Activated T-helper 17 cell treated with anti-CD3 and anti-CD28 coated beads, Interleukin-2, amount 50 U/mL, for 72 hours (primary cell): ENCODE measurements around the gene CTNNA1. TPM values are rescaled to one million over a fixed set of nuclear protein-coding genes. Genes with fewer than 3 reads are reported as not detected.
A peak's percentile ranks its signal among the peaks of the same experiment; 100 is the strongest.

Experiments
- ATAC-seq: fragments of 150-1000 bp; cut with Tn5 transposase; replicated peaks from 2 replicates; pipeline ENCODE4 v1.10.0; 2021; ENCODE audit warnings: mild to moderate bottlenecking, moderate library complexity
- H3K27ac Mint-ChIP-seq: one replicate; pipeline ENCODE4 v1.8.0; 2022; ENCODE audit warnings: mixed read lengths
- H3K27me3 Mint-ChIP-seq: one replicate; pipeline ENCODE4 v1.8.0; 2022; ENCODE audit warnings: mixed read lengths
- H3K36me3 Mint-ChIP-seq: one replicate; pipeline ENCODE4 v1.8.0; 2022; ENCODE audit warnings: low read depth, mild to moderate bottlenecking, mixed read lengths
- H3K4me1 Mint-ChIP-seq: one replicate; pipeline ENCODE4 v1.8.0; 2022; ENCODE audit warnings: mixed read lengths
- H3K4me3 Mint-ChIP-seq: one replicate; pipeline ENCODE4 v1.8.0; 2022; ENCODE audit warnings: mild to moderate bottlenecking, mixed read lengths
- H3K9me3 Mint-ChIP-seq: one replicate; pipeline ENCODE4 v1.8.0; 2022; ENCODE audit warnings: mixed read lengths
- total RNA-seq, 2 donors: library from RNA; stranded (reverse); gene quantifications; one replicate each; pipeline ENCODE4 v1.2.3, GENCODE V29; 2022

The CTNNA1 gene
- total RNA-seq, 2 donors from 2014 or later, result 63.6 to 92.1 TPM

- Mint-ChIP-seq H3K36me3 (no peaks in the 10 kb centered on the region), H3K27me3 (no peaks in the 10 kb centered on the region), H3K27ac (no peak overlapping the region), H3K4me1 (peaks cover 5% of the 10 kb centered on the region), H3K9me3 (no peaks in the 10 kb centered on the region), H3K4me3 (no peak overlapping the region)
- ATAC-seq, result no peak
Observed at GRCh38 chr5:138972230-138972629, 219.0 kb downstream of the CTNNA1 start.

- ATAC-seq, result no peak
- Mint-ChIP-seq H3K9me3 (no peaks in the 10 kb centered on the region), H3K36me3 (no peaks in the 10 kb centered on the region), H3K27me3 (no peaks in the 10 kb centered on the region), H3K4me1 (peaks cover 5% of the 10 kb centered on the region), H3K4me3 (no peak overlapping the region), H3K27ac (no peak overlapping the region)
Observed at GRCh38 chr5:138972836-138973235, 219.6 kb downstream of the CTNNA1 start.

- Mint-ChIP-seq H3K36me3 (no peaks in the 10 kb centered on the region), H3K4me1 (peaks cover 5% of the 10 kb centered on the region), H3K4me3 (no peak overlapping the region), H3K27ac (no peak overlapping the region), H3K9me3 (no peaks in the 10 kb centered on the region), H3K27me3 (no peaks in the 10 kb centered on the region)
- no peak for ATAC-seq
Observed at GRCh38 chr5:138974227-138975063, 221.2 kb downstream of the CTNNA1 start.

DNA sequence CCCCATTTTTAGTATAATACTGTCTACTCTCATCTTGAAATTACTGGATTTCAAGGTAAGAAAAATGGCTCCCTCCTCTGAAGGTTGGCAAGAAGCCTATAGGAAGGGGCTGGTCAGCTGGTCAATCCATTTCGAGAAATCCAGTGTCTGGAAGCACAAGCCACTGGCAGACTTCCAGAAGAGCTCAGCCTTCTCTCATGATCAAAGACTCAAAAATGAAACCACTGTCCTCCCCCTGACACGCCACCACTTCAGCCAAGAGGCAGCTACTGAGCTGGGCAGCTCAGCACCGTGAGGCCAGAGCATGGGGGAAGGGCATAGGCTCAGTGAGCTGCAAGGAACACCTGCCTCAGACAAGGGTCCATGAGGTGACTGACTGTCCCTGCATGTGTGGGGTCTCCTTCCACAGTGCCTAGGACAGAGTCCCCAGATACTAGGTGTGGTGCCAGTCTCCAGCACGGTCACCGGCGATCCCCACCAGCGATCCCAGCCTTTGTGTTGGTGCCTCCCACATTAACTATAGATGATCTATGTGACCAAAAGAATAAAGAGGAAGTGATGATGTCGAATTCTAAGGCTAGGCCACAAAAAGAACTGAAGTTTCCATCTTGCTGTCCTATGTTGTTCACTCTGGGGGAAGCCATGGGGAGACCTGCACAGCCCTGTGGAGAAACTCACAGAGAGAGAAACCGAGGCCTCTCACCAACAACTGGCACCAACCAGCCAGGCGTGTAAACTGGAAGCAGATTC, 222.0 kb downstream of the CTNNA1 start:
- Mint-ChIP-seq H3K36me3 (no peaks in the 10 kb centered on the region), H3K4me3 (no peak overlapping the region), H3K27me3 (no peaks in the 10 kb centered on the region), H3K9me3 (no peaks in the 10 kb centered on the region), H3K4me1 (peaks cover 13% of the 10 kb centered on the region), H3K27ac (no peak overlapping the region)
- ATAC-seq, result no peak

DNA sequence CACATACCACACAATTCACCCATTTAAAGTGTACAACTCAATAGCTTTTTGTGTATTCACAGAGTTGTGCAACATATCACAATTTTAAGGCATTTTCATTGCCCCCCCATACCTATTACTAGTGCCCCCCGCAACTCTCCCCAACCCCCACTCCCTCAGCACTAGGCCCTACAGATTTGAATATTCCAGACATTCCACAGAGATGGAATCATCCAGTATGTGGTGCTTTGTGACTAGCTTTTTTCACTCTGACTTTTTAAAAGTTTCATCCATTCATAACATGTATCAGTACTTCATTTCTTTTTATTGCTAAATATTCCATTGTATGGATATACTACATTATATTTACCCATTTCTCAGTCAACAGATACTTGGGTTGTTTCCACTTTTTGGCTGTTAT, 224.9 kb downstream of the CTNNA1 start:
- H3K36me3 Mint-ChIP-seq, result no peaks in the 10 kb centered on the region
- H3K27me3 Mint-ChIP-seq, result no peaks in the 10 kb centered on the region
- H3K9me3 Mint-ChIP-seq, result no peaks in the 10 kb centered on the region
- ATAC-seq, result no peak
- no peak overlapping the region for H3K4me3 Mint-ChIP-seq
- H3K4me1 Mint-ChIP-seq, result peaks cover 16% of the 10 kb centered on the region
- H3K27ac Mint-ChIP-seq, result no peak overlapping the region

GRCh38 chr5:138978581-138978980, 225.4 kb downstream of the CTNNA1 start:
- Mint-ChIP-seq H3K27ac (no peak overlapping the region), H3K27me3 (no peaks in the 10 kb centered on the region), H3K36me3 (no peaks in the 10 kb centered on the region), H3K9me3 (no peaks in the 10 kb centered on the region), H3K4me3 (no peak overlapping the region), H3K4me1 (peaks cover 18% of the 10 kb centered on the region)
- no peak for ATAC-seq

- peak; percentile 50 for ATAC-seq
- Mint-ChIP-seq H3K4me3 (peak overlapping the region; percentile 34), H3K9me3 (no peaks in the 10 kb centered on the region), H3K36me3 (no peaks in the 10 kb centered on the region), H3K4me1 (peaks cover 21% of the 10 kb centered on the region), H3K27ac (peak overlapping the region; percentile 57), H3K27me3 (no peaks in the 10 kb centered on the region)
Observed at GRCh38 chr5:138979684-138980280, 226.6 kb downstream of the CTNNA1 start.

- Mint-ChIP-seq H3K36me3 (no peaks in the 10 kb centered on the region), H3K4me1 (peaks cover 21% of the 10 kb centered on the region), H3K4me3 (peak overlapping the region; percentile 34), H3K27ac (peak overlapping the region; percentile 57), H3K9me3 (no peaks in the 10 kb centered on the region), H3K27me3 (no peaks in the 10 kb centered on the region)
- no peak for ATAC-seq
Observed at GRCh38 chr5:138980441-138980840, 227.2 kb downstream of the CTNNA1 start.

DNA sequence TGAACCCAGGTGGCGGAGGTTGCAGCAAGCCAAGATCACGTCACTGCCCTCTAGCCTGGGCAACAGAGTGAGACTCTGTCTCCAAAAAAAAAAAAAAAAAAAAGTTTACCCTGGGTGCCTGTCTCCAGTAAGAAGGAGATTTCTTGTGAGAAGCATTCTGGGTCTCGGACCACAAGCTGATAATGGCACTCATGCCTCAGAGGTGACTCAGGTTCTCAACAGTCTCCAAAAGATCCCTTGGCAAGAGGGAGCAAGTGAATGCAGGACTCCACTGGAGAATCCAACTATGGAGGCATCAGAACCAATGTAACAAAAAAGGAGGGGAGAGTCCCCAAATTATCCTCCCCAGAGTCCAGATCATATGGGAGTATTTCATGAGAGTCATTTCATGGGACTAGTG, 227.9 kb downstream of the CTNNA1 start:
- Mint-ChIP-seq H3K4me1 (peaks cover 21% of the 10 kb centered on the region), H3K36me3 (no peaks in the 10 kb centered on the region), H3K4me3 (no peak overlapping the region), H3K9me3 (no peaks in the 10 kb centered on the region), H3K27ac (peak overlapping the region; percentile 28), H3K27me3 (no peaks in the 10 kb centered on the region)
- ATAC-seq, result no peak

GRCh38 chr5:138981586-138981985, 228.4 kb downstream of the CTNNA1 start:
- H3K36me3 Mint-ChIP-seq, result no peaks in the 10 kb centered on the region
- no peaks in the 10 kb centered on the region for H3K27me3 Mint-ChIP-seq
- no peaks in the 10 kb centered on the region for H3K9me3 Mint-ChIP-seq
- peaks cover 21% of the 10 kb centered on the region for H3K4me1 Mint-ChIP-seq
- peak overlapping the region; percentile 5 for H3K27ac Mint-ChIP-seq
- peak overlapping the region; percentile 1 for H3K4me3 Mint-ChIP-seq
- ATAC-seq, result peak; percentile 75

DNA sequence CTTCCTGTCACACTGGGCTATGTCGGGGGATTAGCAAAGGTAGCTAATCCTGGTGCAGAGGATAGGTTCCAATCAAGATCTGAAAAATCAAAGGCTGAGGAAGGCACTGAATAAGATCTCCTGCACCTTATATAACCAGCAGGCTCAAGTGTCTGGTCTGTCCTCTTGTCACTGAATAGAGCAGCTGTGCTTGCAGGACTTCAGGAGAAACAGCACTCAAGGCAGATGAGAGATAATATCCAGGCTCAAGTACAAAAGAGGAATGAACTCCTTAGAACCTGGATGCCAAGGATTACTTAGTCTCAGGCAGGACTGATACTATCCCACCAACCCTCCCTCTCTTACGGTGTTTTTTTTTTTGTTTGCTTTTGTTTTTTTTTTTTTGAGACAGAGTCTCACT, 230.8 kb downstream of the CTNNA1 start:
- Mint-ChIP-seq H3K36me3 (no peaks in the 10 kb centered on the region), H3K27ac (no peak overlapping the region), H3K4me1 (peaks cover 21% of the 10 kb centered on the region), H3K27me3 (no peaks in the 10 kb centered on the region), H3K4me3 (no peak overlapping the region), H3K9me3 (no peaks in the 10 kb centered on the region)
- no peak for ATAC-seq

Other genes starting within 250 kb of the CTNNA1 start
- 100 to 1,000 TPM in 1 of 2 donors, 10 to 100 TPM in 1; 73.0 to 159 TPM for gene ETF1, start 210.2 kb upstream of the CTNNA1 start, total RNA-seq
- gene HSPA9, start 178.0 kb upstream of the CTNNA1 start, total RNA-seq, result 100 to 1,000 TPM; 220 to 398 TPM
- under 1 TPM in 1 of 2 donors, not detected in 1; 0.13 TPM for gene LRRTM2, start 121.9 kb downstream of the CTNNA1 start, total RNA-seq